ENCODE measurements around the gene MYD88. TPM values are rescaled to one million over a fixed set of nuclear protein-coding genes. Genes with fewer than 3 reads are reported as not detected.
A peak's percentile ranks its signal among the peaks of the same experiment; 100 is the strongest.
"Not testable (repeated sequence)": the region's sequence is repeated elsewhere in the genome, so short reads cannot be mapped to it uniquely, and the experiment has no call there.

MYD88 gene
- polyA plus RNA-seq, 1 donor = 18.2 TPM

GRCh38 chr3:38142959-38143358, 4.5 kb downstream of the MYD88 start:
- DNase-seq = no peak

- no peak for DNase-seq
Observed at GRCh38 chr3:38143511-38143910, 5.0 kb downstream of the MYD88 start.

GRCh38 chr3:38146504-38146903, 8.0 kb downstream of the MYD88 start:
- no peak for DNase-seq

GRCh38 chr3:38147421-38147820, 9.0 kb downstream of the MYD88 start:
- no peak for DNase-seq

- DNase-seq = no peak
Observed at GRCh38 chr3:38148311-38148882, 9.9 kb downstream of the MYD88 start.

- DNase-seq = no peak
Observed at GRCh38 chr3:38149708-38150107, 11.2 kb downstream of the MYD88 start.

- DNase-seq = no peak
Observed at GRCh38 chr3:38150780-38151528, 12.5 kb downstream of the MYD88 start.

GRCh38 chr3:38151667-38152265, 13.3 kb downstream of the MYD88 start:
- DNase-seq = no peak

- no peak for DNase-seq
Observed at GRCh38 chr3:38152609-38153008, 14.1 kb downstream of the MYD88 start.

GRCh38 chr3:38153221-38153620, 14.8 kb downstream of the MYD88 start:
- DNase-seq = no peak

- no peak for DNase-seq
Observed at GRCh38 chr3:38154033-38154494, 15.6 kb downstream of the MYD88 start.

- no peak for DNase-seq
Observed at GRCh38 chr3:38154625-38155255, 16.3 kb downstream of the MYD88 start.

- no peak for DNase-seq
Observed at GRCh38 chr3:38155825-38156224, 17.4 kb downstream of the MYD88 start.

GRCh38 chr3:38157117-38157516, 18.7 kb downstream of the MYD88 start:
- DNase-seq = no peak

- DNase-seq = no peak
Observed at GRCh38 chr3:38157595-38157994, 19.1 kb downstream of the MYD88 start.

- no peak for DNase-seq
Observed at GRCh38 chr3:38158472-38158871, 20.0 kb downstream of the MYD88 start.

GRCh38 chr3:38160704-38161103, 22.2 kb downstream of the MYD88 start:
- not testable (repeated sequence) for DNase-seq

GRCh38 chr3:38163117-38163840, 24.8 kb downstream of the MYD88 start:
- no peak for DNase-seq

GRCh38 chr3:38163841-38164642, 25.6 kb downstream of the MYD88 start:
- no peak for DNase-seq

- DNase-seq = no peak
Observed at GRCh38 chr3:38164643-38164951, 26.1 kb downstream of the MYD88 start.

- peak; percentile 99 for DNase-seq
Observed at GRCh38 chr3:38164952-38165721, 26.7 kb downstream of the MYD88 start, which contains the start of gene OXSR1. Gene OXSR1 (plus strand): TSS chr3:38165537. CDS start chr3:38165877, 340 bp downstream.

All from hindlimb muscle (tissue), 1 donor.